Measurements from ENCODE around the gene JAZF1.

JAZF1 gene

GRCh38 chr7:27969346-27969745, 211.2 kb downstream of the JAZF1 start:
- no peak overlapping the region for H3K4me3 ChIP-seq (ENCODE audit: low read depth, low read length)
- no peak for DNase-seq (ENCODE audit: low read depth)
- TF ChIP-seq CTCF (IDR thresholded peaks at IDR 0.05; ENCODE audit: control insufficient read depth, extremely low read depth, insufficient read depth): no peak

DNA sequence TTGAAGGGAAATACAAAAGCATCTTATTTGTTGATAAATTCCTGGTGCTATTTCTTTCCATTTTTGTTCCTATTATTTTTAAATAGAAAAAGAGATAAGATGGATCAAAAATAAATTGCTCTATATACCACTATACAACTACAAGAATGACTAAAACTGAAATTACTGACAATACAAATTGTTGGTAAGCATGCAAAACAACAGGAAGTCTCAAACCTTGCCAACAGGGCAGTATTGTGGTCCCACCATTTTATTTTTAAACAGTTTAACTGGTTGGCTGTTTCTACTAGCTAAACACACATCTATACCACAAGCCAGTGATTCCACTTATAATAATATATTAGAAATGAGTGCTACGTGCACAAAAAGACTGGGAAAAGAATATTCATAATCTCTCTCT, 213.0 kb downstream of the JAZF1 start:
- TF ChIP-seq CTCF (IDR thresholded peaks at IDR 0.05; ENCODE audit: control insufficient read depth, extremely low read depth, insufficient read depth): no peak
- no peak for DNase-seq (ENCODE audit: low read depth)
- H3K4me3 ChIP-seq (ENCODE audit: low read depth, low read length): no peak overlapping the region

DNA sequence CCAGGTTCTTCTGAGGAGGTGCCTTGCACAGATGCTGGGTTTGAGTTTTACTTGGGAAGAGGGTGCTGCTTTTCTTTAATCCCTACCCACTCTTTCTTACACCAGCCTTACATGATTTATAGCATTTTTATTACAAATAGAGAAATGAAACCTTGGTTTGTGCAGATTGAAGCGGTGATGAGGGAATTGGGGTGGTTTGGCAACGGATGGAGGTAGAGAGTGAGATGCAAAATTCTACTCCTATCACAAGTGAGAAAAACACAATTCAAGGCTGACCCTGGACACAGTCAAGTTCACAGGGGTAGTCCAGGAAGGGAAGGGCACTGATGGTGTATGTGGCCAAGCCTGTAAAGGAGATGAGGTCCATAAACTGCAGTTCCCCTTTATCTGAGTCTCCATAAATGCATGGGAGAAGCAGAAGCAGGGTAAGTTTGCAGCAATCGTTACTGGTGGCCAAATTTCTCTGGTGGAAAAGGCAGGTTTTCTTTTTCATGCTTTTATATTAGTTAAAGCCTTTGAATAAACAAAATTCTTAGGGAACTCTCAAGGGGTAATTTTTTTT, 214.3 kb downstream of the JAZF1 start:
- no peak overlapping the region for H3K4me3 ChIP-seq (ENCODE audit: low read depth, low read length)
- DNase-seq (ENCODE audit: low read depth): no peak
- TF ChIP-seq CTCF (IDR thresholded peaks at IDR 0.05; ENCODE audit: control insufficient read depth, extremely low read depth, insufficient read depth): no peak

DNA sequence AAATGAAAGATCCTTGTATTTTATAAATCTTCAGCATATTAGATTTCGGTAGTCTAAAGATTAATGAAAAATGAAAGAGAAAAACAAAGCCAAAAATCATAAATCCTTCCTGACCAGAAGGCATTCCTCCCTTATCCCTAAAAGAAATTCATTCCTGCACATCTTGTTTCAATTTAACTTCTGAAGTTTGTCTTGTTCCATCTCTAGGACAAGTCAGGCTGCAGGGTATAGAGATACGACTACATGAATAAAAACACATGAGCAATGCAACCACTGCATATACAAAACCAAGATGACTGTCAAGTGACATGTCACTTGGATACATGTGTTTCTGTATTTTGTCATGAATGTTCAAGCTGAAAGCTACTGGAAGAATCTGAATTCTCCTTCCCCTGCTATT, 214.9 kb downstream of the JAZF1 start:
- H3K4me3 ChIP-seq (ENCODE audit: low read depth, low read length): no peak overlapping the region
- no peak for DNase-seq (ENCODE audit: low read depth)
- no peak for TF ChIP-seq CTCF (IDR thresholded peaks at IDR 0.05; ENCODE audit: control insufficient read depth, extremely low read depth, insufficient read depth)

- no peak for DNase-seq (ENCODE audit: low read depth)
- H3K4me3 ChIP-seq (ENCODE audit: low read depth, low read length): no peak overlapping the region
- no peak for TF ChIP-seq CTCF (IDR thresholded peaks at IDR 0.05; ENCODE audit: control insufficient read depth, extremely low read depth, insufficient read depth)
Measured at GRCh38 chr7:27964820-27965219, 215.8 kb downstream of the JAZF1 start.

DNA sequence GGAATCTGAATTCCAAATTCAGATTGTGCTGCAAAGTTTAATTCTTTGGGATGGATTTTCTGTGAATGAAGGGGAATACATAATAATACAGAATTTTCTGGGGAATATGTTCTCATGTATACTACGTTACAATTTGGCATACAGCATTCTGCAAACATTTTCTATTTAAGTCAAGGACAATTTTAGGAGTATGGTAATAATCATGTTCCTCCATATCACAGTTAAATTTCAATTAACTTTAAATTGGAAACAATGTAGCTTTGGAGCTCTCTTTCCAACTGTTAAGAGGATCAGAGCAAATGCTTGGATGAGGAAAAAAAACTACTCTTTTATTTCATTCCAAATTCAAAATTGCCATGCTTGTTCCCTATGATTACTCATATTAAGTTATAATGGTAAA, 217.5 kb downstream of the JAZF1 start:
- no peak overlapping the region for H3K4me3 ChIP-seq (ENCODE audit: low read depth, low read length)
- DNase-seq (ENCODE audit: low read depth): no peak
- TF ChIP-seq CTCF (IDR thresholded peaks at IDR 0.05; ENCODE audit: control insufficient read depth, extremely low read depth, insufficient read depth): no peak

DNA sequence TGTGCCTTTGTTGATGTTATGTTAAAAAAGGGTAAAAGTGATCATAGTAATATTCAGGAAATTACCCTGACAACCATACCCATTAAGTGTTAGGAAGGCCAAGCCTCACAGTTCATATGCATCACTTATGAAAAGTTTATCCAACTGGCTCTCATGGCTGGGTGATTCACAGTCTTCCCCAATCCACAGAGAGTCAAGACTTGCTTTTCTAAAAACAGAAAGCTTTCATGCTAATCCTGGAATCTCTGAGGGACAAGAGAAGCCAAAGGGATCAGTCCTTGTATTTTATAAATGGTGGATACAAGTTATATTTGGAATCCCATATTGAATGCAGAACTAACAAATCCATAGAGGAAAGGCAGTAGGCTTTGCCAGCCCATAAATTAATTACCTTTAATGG, 218.3 kb downstream of the JAZF1 start:
- no peak overlapping the region for H3K4me3 ChIP-seq (ENCODE audit: low read depth, low read length)
- no peak for TF ChIP-seq CTCF (IDR thresholded peaks at IDR 0.05; ENCODE audit: control insufficient read depth, extremely low read depth, insufficient read depth)
- DNase-seq (ENCODE audit: low read depth): no peak

Measured in LNCaP clone FGC (cell line).